Kasumi-1 (cell line): Measurements from ENCODE around the gene CCDC68.
A peak's percentile ranks its signal among the peaks of the same experiment; 100 is the strongest.
"Not testable (repeated sequence)": the region's sequence is repeated elsewhere in the genome, so short reads cannot be mapped to it uniquely, and the experiment has no call there.

Source experiments
- DNase-seq, 2 experiments: peaks; one replicate each; lab custom pipeline; 2025; lab: John Stamatoyannopoulos, UW

Gene CCDC68, protein sequence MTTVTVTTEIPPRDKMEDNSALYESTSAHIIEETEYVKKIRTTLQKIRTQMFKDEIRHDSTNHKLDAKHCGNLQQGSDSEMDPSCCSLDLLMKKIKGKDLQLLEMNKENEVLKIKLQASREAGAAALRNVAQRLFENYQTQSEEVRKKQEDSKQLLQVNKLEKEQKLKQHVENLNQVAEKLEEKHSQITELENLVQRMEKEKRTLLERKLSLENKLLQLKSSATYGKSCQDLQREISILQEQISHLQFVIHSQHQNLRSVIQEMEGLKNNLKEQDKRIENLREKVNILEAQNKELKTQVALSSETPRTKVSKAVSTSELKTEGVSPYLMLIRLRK

GRCh38 chr18:54958704-54959625 is at the start of gene CCDC68:
CCDC68 (minus strand) TSS chr18:54959461; CDS start chr18:54942791, 16,670 bp downstream.
- no peak for DNase-seq

DNA sequence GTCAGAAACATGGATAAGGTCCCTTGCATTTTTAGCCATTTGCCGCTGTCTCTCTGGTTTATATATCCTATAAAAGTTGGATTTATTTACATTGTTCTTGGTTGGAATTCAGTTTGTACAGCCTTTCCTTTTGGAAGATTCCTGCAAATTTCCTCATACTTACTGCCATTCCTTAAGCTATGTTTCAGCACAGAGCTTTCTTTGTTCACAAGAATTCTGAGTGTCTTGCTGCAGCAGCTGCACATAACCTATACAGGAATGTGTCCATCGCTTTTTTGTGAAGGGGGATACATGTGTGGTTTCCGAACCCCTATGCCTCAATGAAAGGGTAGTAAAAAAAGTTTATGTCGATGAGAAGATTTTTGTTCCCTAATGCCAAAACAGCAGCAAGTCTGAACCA is 48.3 kb upstream of the CCDC68 start:
- DNase-seq, result no peak

GRCh38 chr18:55003695-55004094 is 44.4 kb upstream of the CCDC68 start:
- DNase-seq, result no peak

GRCh38 chr18:55002261-55002660 is 43.0 kb upstream of the CCDC68 start:
- no peak for DNase-seq

GRCh38 chr18:55001394-55002024 is 42.2 kb upstream of the CCDC68 start:
- DNase-seq, result no peak

- no peak for DNase-seq
Measured at GRCh38 chr18:55000529-55000928, 41.3 kb upstream of the CCDC68 start.

DNA sequence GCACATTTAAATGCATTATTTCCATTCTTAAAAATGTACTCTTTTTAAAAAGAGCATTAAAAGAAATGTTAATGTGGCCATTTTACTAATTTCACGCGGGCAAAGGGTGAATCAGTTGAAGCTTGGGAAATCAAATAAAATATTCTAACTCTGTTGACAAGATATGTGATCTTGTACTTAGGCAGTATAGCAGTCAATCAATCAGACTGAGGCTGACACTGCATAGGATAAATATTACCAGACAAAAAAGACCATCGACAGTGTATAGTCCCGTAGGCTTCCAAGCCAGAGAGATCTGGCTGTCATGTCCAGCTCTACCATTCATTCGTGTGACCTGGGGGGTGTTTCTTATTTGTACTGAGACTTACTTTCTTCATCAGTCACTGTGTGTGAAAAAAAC is 39.8 kb upstream of the CCDC68 start:
- no peak for DNase-seq

GRCh38 chr18:54995421-54996143 is 36.3 kb upstream of the CCDC68 start:
- no peak for DNase-seq

- no peak for DNase-seq
Measured at GRCh38 chr18:54991981-54992380, 32.7 kb upstream of the CCDC68 start.

- DNase-seq, result no peak
Measured at GRCh38 chr18:54984908-54985307, 25.6 kb upstream of the CCDC68 start.

DNA sequence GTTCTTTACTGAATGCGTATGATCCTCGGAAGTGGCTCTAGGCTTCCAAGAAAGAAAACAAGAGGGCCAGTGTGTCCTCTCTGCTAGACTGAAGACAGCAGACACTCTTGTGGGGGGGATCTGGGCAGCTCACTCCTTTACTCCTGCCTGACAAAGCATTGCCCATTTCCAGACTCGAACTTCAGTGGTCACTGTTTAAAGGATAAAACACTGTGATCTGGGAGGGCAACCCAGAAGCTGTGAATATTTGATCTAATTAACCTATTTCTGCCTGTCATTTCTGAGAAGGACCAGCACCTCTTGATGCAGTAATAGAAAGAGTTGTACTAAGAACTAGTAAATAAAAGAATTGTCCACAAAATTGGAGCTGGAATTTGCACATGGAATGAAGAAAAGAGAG is 24.5 kb upstream of the CCDC68 start:
- no peak for DNase-seq

DNA sequence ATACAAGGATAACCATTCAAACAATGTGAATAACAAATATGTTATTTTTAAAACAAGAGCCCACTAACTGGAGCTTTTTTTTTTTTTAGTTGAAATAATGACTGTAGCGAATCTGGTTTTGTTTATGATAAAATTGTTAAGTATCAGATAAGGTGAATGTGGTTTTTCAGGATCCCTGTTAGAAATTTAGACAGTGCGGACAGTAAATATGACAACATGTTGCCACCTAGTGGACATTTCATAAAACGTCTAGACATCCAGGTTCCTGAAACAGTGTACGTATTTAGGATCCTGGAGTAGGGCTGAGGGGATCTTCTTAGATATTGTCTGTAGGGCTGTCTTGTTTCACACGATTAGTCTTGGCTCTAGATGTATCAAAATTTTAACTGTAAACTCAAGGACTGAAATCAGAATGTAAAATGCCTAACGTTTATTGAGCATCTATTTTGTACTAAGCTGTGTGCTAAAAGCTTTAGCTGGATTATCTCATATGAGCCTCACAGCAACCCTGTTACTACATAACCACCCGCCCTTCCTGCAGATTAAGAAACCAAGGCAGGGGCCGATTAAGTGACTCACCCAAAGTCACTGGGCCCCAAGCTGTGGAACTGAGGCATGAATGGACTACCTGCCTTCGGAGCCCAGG is 23.9 kb upstream of the CCDC68 start:
- peak; percentile 81 to 85 for DNase-seq

GRCh38 chr18:54981076-54981475 is 21.8 kb upstream of the CCDC68 start:
- no peak for DNase-seq

DNA sequence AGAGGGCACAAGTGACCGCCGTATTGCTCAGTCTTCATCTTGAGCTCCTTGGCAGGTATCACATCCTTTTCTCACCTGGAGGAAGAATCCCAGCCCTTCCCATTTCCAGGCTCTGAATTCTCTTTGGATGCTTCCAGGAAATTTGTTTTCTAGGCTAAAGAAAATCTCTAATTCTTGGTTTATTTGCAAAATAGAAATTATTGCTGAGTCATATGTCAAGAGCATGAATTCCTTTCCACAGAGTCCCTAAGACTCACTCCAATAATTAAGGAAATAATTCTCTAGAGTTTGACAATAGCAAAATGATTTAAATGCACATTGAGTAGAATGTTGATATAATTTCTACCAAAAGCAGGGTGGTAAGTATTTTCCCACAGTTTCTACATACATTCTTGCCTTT is 16.3 kb upstream of the CCDC68 start:
- DNase-seq, result no peak

GRCh38 chr18:54973046-54973445 is 13.8 kb upstream of the CCDC68 start:
- no peak for DNase-seq

- no peak for DNase-seq
Measured at GRCh38 chr18:54968807-54969206, 9.5 kb upstream of the CCDC68 start.

GRCh38 chr18:54968237-54968636 is 9.0 kb upstream of the CCDC68 start:
- not testable (repeated sequence) for DNase-seq

DNA sequence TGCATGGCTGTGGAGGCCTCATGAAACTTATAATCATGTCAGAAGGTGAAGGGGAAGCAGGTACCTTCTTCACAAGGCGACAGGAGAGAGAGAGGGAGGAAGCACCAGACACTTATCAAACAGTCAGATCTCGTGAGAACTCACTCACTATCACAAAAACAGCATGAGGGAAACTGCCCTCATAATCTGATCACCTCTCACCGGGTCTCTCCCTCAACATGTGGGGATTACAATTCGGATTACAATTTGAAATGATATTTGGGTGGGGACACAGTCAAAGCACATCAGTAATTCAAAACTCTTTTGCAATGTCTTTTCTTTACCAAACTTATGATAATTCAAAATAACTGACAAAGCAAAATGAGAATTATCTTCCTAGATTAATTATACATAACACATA is 8.5 kb upstream of the CCDC68 start:
- DNase-seq, result no peak

DNA sequence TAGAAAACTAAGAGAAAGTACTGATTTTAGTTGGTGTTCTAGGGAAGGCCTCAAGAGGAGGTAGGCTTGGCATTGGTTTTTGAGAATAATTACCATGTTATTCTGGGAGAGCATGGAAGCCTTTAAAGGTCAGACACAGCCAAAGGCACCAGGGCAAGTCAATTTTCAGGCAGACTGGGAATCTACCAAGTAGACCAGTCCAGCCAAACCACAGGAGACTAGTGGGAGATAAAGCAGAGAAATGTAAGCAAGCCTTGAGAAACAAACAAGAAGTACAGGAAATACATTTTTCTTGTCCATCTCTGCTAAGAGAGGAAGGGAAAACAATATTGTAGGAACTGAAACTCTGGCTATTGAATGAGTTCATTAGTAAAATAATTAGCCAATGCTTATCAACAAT is 5.5 kb upstream of the CCDC68 start:
- DNase-seq, result no peak

DNA sequence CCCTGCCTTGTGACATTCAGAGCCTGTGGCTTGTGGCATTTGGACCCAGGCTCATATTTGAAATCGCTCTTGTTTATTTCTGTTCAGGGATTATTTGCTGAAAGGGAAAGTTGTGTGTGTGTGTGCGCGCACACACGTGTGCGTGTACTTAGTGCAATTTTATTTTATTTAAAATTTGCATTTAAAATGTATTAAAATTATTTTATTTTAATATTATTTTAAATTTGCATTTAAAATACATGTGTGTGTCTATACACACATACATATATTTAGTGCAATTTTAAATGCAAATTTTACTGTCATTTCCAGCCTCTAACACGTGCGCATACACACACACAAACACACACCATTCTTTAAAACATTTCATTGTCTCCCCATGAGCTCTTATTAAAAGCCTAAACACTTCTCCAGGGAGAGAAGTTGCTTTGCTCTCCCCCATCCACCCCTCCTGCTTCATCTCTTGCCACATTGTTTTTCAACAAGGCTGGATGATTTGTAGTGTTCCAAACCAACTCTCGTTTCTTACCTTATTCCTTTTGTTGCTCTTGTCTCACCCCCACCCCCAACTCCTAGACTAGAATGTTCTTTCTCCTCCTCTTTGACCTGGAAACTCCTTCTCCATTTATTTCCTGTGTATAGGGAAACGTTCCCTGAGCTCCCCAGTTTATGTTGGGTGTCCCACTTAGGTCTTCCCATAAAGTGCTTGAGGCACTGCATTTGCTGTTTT is 3.8 kb upstream of the CCDC68 start:
- no peak for DNase-seq

DNA sequence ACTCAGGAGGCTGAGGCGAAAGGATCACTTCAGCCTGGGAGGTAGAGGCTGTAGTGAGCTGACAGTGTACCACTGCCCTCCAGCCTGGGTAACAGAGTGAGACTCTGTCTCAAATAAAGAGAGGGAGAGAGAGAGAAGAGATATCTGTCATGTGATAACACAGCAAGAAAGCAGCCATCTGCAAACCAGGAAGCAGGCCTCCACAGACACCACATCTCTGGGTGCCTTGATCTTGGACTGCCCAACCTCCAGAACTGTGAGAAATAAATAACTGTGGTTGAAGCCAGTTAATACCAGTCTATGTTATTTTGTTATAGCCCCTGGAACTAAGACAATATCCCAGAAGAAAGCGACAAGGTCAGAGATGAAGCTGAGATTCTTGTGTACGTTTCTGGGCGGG is 2.6 kb upstream of the CCDC68 start:
- no peak for DNase-seq
